DMS153 (cell line): ENCODE measurements around the gene PPHLN1.
"Not testable (repeated sequence)": the region's sequence is repeated elsewhere in the genome, so short reads cannot be mapped to it uniquely, and the experiment has no call there.

Experiments used
- DNase-seq: peaks from one replicate; lab custom pipeline; 2025; lab: John Stamatoyannopoulos, UW

The PPHLN1 gene

GRCh38 chr12:42372154-42372791 is 46.3 kb downstream of the PPHLN1 start:
- peak; percentile 34 for DNase-seq

GRCh38 chr12:42373669-42374068 is 47.7 kb downstream of the PPHLN1 start:
- no peak for DNase-seq

- no peak for DNase-seq
Observed at GRCh38 chr12:42380733-42381132, 54.8 kb downstream of the PPHLN1 start.

- no peak for DNase-seq
Observed at GRCh38 chr12:42382013-42382696, 56.2 kb downstream of the PPHLN1 start.

GRCh38 chr12:42385326-42385841 is 59.4 kb downstream of the PPHLN1 start:
- DNase-seq = no peak

GRCh38 chr12:42386308-42386707 is 60.3 kb downstream of the PPHLN1 start:
- DNase-seq = no peak

GRCh38 chr12:42388086-42388485 is 62.1 kb downstream of the PPHLN1 start:
- not testable (repeated sequence) for DNase-seq

GRCh38 chr12:42394429-42394828 is 68.5 kb downstream of the PPHLN1 start:
- DNase-seq = no peak

- DNase-seq = no peak
Observed at GRCh38 chr12:42396473-42397259, 70.7 kb downstream of the PPHLN1 start.

GRCh38 chr12:42402821-42403411 is 76.9 kb downstream of the PPHLN1 start:
- no peak for DNase-seq

- DNase-seq = no peak
Observed at GRCh38 chr12:42407306-42407705, 81.3 kb downstream of the PPHLN1 start.

GRCh38 chr12:42409471-42409870 is 83.5 kb downstream of the PPHLN1 start:
- DNase-seq = no peak

GRCh38 chr12:42410340-42410739 is 84.4 kb downstream of the PPHLN1 start:
- DNase-seq = no peak

GRCh38 chr12:42420395-42420794 is 94.4 kb downstream of the PPHLN1 start:
- DNase-seq = no peak

- DNase-seq = no peak
Observed at GRCh38 chr12:42421844-42422779, 96.1 kb downstream of the PPHLN1 start.

- no peak for DNase-seq
Observed at GRCh38 chr12:42422785-42423184, 96.8 kb downstream of the PPHLN1 start.

- DNase-seq = no peak
Observed at GRCh38 chr12:42426746-42427145, 100.8 kb downstream of the PPHLN1 start.

GRCh38 chr12:42428850-42429249 is 102.9 kb downstream of the PPHLN1 start:
- DNase-seq = no peak

- no peak for DNase-seq
Observed at GRCh38 chr12:42432517-42433140, 106.7 kb downstream of the PPHLN1 start.

GRCh38 chr12:42440608-42441007 is 114.6 kb downstream of the PPHLN1 start:
- DNase-seq = no peak

- no peak for DNase-seq
Observed at GRCh38 chr12:42442311-42442759, 116.4 kb downstream of the PPHLN1 start.
